Renal pelvis (tissue), 4 donors: Measurements from ENCODE around the gene DIPK1C. TPM values are rescaled to one million over a fixed set of nuclear protein-coding genes. Genes with fewer than 3 reads are reported as not detected.

Source experiments
- DNase-seq: peaks from one replicate; pipeline ENCODE4 v3.0.0-alpha.2; 2013
- polyA plus RNA-seq, 3 donors: library from polyadenylated mRNA; unstranded; fragments of 120-200 nt; gene quantifications; one replicate each; pipeline ENCODE4 v1.2.1, GENCODE V29; 2013; ENCODE audit not compliant: insufficient read length in 3 of 3

The DIPK1C gene
- polyA plus RNA-seq, 3 donors, result 0.10 to 0.44 (median 0.17) TPM

DNA sequence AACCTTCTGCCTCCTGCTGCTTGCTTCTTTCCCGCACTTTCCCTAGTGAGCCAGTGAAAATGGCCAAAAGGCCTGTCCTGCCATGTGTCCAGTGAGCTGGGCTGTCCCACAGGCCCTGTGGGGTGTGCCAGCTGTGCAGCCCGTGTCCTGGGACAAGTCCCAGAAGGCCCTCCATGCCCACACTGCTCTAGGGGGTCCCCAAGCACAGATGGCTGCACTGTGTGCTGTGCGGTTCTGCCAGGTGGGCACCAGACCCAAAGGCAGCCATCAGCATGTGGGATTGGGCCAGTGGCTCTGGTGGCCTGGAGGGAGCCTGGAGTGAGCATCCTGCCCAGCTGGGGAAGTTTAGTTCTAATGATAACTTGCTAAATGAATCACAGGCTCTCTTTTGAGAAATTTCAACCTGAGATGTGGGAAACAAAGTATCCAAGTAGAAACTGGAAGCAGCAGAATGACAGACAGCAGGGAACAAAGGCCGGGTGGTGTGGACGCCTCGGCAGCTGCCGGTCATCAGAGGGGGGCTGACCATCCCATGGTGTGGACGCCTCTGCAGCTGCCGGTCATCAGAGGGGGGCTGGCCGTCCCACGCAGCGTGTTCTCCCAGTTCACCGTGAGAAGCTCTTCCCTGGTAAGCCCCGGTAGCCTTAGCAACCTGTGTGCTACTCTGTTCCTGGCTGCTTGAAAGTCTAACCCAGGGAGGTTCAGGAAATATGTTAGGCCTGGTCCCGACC lies 29.2 kb upstream of the DIPK1C start:
- DNase-seq, result no peak

DNA sequence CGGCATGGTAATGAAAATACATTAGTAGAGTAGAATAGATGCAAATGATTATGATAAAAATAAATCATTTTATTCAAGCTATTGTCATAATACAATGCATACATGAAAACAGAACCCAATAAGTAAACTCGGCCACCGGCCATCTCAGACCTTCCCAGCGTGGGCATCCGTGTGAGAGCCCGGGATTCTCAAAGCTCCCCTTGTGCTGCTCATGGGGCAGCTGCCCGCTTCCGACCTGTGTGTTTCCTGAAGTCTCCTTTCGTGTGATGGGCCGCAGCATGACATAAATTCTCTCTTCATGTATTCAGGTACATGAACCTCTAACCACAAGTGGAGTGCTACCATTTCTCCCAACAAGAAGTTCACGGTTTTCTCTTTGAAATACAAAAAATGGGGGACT lies 25.6 kb upstream of the DIPK1C start:
- DNase-seq, result no peak

DNA sequence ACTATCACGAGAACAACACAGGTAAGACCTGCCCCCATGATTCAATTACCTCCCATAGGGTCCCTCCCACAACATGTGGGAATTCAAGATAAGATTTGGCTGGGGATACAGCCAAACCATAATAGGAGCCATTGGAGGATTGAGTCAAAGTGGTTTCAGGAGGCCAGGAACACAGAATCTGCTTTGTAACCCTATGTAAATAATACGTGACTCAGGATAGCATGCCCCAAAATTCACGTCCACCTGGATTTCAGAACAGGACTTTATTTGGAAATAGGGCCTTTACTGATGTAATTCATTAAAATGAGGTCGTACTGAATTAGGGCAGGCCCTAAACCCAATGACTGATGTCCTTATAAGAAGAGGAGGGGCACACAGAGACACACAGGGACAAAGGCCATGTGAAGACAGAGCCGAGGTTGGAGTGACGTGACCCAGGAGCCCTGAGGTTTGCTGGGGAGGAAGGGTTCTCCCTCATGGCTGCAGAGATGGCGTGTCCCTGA lies 23.1 kb upstream of the DIPK1C start:
- DNase-seq, result no peak

DNA sequence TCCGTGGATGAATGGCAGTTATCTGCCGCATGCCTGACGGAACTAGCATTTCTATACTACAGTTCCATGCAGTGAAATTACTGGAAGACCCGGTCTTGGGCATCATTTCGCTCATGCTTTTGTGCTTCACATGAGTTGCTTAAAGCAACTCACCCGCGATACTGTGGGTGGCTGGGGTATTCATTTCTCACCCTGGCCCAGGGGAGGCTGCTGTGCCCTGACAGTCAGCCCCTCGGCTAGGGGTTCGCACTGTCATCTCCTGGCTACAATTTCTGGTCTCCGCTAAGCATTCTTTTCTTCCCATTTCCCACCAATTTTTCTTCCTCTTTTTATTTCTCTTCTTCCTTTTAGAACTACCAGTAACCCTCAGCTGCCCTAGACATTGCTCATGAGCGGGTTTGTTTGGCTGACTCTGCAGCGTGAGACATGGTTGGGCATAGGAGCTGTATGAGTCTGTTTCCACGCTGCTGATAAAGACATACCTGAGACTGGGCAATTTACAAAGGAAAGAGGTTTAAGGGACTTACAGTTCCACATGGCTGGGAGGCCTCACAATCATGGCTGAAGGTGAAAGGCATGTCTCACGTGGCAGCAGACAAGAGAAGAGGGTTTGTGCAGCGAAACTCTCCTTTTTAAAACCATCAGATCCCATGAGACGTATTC lies 22.5 kb upstream of the DIPK1C start:
- DNase-seq, result no peak

DNA sequence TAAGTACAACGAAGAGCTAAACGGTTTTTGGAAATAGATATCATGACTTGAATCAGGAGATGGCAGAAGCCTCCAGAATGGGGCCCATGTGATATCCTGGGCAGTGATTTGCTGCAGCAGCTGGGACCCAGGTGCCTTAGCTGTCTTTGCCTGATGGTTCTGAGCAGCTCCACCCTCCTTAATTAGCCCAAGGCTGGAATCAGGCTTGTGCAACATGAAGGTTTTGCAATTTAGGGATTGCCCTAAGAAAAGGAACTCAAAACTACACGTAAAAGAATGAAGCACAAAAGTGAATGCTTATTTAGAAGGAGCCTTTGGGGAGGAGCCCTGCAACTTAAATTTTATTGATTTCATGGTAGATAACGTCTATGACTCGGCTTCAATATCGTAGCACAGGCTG lies 21.8 kb upstream of the DIPK1C start:
- no peak for DNase-seq

DNA sequence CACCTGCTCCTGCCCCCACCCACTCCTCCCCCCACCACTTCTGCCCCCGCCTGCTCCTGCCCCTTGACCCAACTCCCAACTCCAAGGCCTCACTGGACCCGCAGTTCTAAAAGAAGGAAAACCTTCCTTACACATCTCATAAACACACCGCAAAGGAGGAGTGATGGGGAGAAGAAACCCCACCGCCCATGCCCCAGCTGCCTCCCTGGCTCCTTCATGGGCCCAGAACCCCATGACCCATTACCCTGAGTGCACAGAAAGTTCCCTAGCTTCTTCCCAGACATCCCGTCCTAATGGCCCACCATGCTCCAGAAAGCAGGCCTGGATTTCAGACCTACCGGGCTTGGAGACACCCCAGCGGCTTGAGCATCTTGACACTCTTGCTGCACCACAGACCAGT lies 21.2 kb upstream of the DIPK1C start:
- DNase-seq, result no peak

DNA sequence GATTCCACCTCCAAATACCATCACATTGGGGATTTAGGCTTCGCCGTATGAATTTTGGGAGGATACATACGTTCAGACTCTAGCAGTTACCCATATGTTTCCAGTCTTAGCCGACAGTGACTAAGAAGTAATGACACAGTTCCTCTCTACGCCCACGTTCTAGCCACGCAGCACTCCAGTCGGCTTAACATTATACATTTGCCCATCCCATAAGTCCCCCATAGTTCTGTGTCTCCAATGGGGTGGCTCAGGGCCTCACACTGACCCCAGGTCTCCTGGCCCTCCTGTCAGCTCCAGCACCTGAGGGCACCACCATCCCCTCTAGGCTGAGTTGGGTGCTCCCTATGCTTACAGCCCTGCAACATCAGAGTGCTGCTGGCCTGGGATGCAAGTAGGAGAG lies 20.7 kb upstream of the DIPK1C start:
- DNase-seq, result no peak

DNA sequence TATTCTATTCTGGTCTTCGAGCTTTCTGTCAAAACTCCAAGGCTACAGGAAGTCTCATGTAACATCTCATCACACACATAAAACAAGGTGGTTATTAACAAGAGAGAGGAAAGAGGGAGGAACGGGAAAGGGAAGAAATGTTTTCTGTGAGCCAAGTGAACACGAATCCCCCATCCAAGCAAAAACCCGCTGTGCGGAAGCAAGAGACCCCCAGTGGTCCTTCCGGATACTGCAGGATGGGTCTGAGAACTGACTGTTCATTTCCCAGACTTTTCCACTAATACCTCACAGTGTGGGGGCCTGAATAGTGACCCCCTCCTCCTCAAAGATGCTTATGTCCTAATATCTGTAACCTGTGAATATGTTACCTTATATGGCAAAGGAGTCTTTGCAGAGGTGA lies 19.0 kb upstream of the DIPK1C start:
- no peak for DNase-seq

DNA sequence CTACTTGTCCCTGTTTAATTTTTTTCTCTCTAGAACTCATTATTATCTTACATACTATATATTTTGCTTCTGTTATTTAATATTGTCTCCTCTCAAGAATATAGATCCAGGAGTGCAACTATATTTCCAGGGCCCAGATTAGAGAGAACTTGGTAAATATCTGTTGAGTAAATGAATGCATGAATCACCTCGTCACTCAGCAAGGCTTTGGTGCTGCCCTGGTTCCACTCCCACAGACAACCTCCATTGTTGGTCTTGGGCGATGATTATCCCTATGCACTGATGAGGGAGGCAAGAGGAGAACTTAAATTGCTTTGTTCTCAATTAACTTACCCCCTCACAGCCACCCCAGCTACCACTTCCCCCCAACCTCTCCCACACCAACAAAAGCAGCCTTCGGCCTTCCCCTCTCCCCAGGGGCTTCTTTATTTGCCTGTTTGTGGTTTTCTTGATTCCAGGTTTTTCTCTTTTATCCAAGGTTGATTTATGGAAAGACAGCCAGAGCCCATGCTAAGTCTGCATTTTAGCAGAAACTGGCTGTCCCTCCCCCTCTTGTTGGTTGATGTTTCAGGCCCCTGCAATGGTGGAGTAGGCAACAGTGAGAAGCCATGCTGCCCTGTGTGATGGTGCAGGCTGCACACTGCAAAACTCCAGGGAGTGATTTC lies 17.0 kb upstream of the DIPK1C start:
- DNase-seq, result no peak

DNA sequence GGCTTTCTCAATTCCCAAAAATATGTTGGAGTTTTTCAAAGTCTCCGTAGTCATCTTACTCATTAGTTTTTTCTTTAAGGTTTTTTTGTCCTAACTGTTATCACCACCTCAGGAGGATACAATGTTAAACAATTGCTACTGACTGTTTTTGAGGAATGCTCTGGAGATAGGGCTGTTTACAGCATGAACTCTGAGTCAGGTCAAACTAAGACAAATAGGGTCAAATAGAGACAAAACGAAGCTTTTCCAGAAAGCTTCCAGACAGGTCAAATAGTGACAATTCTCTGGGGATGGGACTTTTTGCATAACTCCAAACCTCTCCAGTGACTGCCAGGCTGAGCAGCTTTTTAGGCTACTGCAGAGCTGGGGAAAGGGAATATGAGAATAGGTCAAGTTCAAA lies 15.2 kb upstream of the DIPK1C start:
- no peak for DNase-seq

DNA sequence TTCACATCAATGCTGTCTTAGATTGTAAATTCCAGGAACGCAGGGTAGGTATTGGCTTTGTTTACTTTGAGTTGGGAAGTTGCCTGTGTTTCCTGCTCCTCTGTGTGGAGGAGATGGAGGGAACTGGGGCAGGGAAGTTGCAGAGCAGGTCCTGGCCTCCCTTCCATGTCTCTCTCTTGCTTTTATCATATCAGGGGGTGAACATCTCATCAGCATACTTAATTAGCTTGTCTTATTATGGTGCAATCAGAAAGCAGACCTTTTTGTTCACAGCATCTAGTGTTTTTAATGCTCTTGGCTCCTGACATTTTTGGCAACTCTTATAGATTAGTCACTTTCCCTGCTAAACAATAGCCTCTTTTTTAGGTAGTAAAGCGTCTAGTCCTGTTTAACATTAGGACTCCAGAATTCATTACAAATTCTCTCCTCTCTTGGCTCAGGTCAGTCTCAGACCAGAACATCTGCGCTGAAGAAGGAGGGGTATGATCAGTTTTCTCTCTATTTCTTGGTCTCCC lies 11.5 kb upstream of the DIPK1C start:
- DNase-seq, result no peak

DNA sequence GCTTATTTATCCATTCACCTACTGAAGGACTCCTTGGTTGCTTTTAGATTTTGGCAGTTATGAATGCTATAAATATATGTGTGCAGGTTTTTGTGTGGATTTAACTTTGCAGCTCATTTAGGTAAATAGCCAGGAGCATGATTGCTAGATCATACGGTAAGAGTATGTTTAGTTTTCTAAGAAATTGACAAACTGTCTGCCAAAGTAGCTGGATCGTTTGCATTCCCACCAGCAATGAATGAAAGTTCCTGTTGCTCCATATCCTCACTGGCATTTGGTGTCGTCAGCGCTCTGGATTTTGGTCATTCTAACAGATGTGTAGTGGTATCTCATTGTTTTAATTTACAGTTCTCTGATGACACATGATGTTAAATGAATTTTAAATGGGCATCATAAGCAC lies 8.7 kb upstream of the DIPK1C start:
- DNase-seq, result no peak

DNA sequence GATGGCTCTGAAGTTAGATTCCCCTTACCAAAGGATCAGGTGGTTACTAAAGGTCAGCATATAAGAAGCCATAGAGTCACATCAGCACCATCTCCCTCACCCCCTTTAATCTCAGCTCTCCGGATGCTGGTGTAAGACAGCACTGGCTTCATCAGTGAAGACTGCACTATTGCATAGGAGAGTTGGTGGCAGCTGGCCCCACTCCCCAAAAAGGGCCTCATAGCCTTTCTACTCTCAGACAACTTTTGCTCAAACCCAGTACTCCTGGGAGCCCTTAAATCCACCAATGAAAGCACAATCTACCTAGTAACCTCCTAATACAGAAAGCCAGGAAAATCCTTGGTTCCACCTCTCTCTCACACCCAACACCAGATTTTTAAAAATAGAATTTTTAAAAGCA lies 6.9 kb upstream of the DIPK1C start:
- no peak for DNase-seq

DNA sequence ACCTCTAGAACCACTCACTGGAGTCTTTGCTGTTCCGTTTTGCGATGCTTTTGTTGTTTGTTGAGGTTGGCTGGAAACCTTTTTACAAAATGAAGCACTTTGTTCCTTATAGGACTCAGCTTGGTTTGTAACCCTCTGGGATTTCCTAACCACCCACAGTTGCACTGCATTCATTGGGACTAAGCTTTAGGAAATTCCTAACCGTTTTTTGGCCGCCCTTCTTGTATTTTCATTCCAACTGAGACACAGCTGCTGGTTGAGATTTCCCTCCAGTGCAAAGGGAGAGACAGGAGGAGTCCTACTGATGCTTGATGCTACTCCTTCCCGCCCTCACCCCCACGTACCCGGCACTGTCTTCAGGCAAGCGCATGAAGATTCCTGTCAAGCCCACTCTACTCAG lies 6.1 kb upstream of the DIPK1C start:
- no peak for DNase-seq

DNA sequence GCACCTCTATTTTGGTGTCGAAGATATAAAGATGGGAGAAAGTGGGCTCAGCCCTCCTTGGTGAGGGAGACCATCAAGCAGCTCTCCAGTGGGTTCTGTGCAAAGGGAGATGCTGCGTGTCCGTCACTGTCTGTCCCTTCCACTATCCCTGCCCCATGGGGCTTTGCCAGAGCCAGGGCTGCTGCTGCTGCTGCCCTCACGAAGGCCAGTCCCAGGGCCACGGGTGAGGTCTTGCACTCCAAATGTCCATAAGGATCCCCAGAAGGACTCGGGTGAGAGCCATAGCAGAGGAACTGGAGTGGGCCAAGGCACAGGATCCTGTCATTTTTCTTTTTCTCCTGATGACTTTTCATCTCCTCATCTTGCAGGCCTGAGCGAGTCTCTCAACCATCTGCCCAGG lies 3.7 kb upstream of the DIPK1C start:
- no peak for DNase-seq

DNA sequence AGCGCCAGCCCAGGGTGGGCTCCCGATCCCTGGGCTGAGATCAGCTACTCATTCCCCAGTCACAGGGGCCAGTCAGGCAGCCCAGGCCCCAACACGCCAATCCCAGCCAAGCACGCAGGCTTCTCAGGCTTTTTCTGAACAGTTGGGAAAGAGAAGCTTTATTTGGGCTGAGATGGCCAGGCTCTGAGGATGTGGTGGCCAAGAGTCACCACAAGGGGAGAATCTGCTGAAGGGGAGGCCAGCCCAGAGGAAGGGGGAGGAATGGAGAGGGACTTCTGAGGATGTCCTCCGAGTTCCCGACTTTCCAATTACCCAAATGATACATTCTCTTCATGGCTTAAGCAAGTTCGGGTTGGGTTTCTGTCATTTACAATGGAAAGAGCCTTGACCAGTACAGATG lies 2.8 kb upstream of the DIPK1C start:
- DNase-seq, result no peak

DNA sequence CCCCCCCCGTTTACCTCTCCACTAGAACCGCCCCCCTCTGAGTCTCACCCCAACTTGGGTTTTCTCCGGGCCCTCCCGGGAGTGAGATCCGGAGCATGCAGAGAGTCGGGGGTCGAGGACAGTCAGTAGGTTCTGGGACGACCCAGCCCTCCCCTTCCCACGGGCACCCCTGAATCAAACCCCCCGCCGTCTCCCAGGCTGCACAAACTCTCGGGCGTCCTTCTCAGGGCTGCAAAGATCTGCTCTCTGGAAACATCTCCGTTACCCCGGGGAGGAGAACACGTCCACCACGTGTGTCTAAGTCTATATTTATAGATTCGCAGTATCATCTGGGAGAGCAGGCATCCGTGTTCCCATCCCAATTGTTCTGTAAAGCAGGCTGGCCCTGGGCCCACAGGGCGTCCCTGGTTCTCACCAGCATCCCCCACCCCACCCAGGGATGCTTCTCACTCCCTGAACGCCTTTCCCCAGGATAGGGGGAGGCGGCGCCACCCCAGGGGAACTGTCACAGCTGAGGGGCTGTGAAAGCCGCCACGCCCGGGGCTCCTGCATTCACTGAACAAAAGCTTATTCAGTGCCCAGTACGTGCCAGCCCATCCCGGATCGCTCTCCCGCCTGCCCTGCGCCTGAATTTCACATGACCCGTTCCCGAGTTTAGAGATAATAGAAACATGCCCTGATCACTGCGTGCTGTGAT lies 765 bp upstream of the DIPK1C start:
- DNase-seq, result no peak

DNA sequence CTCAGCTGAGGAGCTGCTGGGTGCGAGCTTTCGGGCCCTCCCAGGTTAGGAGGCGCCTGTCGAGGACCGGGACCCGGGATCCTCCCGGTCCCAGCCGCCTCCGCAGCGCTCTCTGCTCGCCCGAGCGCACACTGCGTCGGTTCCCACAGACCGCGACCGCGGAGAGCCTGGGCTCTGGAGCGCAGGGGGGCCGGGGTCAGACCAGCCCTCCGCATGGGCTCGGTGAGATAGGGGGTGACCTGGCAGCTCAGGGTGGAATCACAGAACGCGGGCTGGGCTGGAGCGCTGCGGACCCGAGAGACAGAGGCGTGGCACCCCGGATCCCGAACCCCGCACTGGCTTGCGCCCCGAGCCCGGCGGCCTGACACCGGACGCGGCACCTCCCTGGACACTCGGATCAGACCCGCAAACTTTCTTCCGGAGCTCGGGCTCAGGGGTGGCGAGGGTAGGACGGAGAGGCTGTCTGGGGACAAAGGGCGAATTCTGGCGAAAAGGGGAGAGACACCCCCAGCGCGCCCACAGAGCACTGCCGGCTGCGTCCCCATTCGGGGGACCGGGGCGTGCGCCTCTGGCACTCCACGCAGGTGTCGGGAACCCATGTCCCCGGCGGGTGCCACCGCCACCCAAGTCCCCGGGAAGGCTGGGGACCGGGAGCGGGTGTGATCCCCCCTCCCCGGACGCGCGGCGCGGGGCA lies 612 bp downstream of the DIPK1C start:
- DNase-seq, result no peak

DNA sequence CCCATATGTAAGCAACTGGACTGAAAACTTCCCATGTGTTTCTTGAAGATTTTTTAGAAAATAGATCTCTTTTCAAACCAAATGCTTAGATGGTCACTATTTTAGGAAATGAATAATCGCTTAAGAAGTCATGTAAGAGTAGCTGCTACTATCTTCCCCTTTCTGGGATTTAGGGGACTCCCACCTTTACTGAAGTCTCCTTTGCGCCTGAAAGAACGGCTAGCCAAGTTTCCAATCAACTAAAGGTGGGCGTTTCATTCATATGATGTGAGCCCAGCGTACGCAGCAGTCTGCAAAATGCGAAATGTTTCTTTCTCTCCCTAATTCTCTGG lies 1.1 kb downstream of the DIPK1C start:
- no peak for DNase-seq

DNA sequence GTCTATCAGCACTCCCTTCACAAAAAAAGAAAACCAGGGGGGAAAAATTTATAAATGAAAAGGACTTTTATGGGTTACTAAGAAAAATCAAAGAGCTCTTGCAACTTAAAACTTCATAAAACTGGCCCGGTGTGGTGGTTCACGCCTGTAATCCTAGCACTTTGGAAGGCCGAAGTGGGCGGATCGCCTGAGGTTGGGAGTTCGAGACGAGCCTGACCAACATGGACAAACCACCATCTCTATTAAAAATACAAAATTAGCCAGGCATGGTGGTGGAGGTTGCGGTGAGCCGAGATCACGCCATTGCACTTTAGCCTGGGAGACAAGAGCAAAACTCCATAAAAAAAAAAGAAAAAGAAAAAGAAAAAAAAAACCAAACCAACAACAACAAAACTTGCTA lies 1.7 kb downstream of the DIPK1C start:
- no peak for DNase-seq

DNA sequence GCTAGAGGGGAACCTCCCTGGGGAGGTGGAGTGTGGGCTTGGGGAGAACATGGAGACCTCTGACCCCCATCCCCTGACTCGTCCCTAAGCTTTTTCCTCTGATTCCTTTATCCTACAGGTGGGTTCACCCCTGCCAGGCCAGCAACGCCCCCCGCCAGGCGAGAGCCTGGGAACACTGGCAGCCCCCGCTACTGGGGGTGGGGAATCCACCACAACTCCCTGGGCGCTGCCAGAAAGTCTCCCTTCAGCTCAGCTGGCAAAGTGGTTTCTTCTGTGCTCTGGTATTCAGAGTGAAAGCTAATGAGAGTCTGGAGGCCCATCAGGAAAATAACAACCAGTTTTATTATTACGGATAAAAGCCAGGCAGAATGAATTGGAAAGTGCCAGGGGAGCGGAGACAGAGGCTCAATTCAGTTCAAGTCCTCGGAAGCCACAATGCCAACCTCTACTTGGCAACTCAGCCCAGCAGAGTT lies 2.8 kb downstream of the DIPK1C start:
- no peak for DNase-seq
